Inflammatory macrophage (primary cell): ENCODE results near the gene GNAO1.

Experiments
- DNase-seq, 2 donors: peaks; one replicate each; pipeline ENCODE4 v3.0.0-alpha.2; 2020 to 2022

GNAO1 gene

DNA sequence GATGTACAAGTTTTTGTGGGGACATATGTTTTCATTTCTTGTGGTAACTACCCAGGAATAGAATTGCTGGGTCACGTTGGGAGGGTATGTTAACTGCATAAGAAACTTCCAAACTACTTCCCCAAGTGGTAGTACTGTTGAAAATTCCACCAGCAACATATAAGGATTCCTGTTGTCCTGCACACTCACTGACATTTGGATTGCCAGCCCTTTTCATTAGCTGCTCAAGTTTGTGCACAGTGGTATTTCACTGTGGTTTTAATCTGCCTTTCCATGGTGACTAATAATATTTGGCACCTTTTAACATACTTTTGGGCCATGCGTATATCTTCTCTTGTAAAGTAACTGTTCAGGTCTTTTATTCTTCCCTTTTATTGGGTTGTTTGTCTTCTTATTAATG lies 103.3 kb downstream of the GNAO1 start:
- DNase-seq, result no peak

DNA sequence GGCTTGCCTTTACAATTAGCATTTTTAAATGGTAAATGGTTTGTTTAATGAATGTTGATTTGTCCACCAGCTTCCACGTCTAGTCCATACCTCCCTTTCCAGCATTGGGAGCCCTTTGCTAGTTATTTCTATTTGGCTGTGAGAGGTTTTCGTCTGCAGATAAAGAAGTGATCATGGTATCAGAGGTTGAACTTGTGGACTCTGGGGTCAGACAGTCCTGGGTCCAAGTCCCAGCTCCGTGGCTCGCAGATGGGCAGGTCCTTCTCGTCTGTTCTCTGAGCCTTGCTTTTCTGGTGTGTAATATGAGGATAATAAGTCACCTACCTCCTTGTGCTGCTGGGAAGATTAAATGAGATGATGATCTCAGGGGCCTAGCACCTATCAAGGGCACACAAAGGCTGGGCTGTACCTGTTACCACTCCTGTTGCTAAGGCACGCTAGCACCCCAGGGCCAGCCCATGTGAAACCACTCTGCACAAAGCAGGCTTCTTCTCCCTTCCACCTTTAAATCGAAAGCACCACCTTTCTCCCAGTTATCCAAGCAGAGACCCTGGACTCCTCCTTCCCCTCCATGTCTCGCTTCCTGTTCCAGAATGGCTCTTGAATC lies 103.9 kb downstream of the GNAO1 start:
- no peak for DNase-seq

DNA sequence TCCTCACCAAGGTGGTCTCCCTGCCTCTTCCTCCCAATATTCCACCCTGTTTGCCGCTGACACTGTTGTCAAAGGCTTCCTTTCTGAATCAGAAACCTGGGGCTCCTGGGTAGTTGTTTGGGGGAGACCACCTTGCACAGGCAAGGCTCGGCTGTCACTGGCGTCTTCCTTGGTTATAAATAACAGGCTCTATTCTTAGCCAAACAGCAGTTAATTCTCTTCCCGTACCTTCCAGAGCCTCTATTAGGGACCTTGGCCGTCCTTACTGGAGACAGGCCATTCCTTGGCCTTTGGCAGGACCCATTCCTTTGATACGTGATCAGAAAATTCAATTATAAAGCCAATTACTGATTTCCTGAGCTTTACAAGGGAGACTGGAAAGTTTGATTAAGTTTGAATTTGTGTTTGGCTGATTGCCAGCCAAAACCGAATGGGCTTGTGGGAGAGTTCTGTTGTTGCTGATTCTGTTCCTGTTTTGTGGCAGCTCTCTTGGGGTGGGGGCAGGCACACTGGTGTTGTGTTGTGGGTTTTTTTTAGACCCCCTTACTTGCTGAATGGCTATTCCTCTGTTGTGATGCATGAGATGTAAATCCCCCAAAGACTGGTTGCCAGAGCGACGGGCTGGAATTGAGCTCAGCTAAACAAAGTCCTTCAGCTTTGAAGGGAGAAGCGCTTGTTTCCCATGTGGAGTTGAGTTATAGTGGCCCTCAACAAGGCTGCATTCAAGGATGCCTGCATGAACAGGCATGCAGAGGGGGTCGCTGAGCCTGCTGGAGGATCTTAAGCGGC lies 104.6 kb downstream of the GNAO1 start:
- no peak for DNase-seq

DNA sequence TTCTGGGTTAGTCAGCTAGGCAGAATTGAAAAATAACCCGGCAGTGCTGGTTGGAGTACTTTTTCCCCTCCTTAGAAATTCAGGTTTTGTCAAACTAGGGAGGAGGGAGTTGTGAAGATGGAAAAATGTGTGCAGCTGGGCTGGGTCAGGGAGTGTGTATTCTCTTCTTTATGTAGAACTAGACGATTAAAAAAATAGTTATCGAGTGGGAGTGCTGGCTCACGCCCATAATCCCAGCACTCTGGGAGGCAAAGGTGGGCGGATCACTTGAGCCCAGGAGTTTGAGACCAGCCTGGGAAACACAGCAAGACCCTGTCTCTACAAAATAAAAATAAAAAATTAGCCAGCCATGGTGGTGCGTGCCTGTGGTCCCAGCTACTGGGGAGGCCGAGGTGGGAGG lies 106.4 kb downstream of the GNAO1 start:
- no peak for DNase-seq

DNA sequence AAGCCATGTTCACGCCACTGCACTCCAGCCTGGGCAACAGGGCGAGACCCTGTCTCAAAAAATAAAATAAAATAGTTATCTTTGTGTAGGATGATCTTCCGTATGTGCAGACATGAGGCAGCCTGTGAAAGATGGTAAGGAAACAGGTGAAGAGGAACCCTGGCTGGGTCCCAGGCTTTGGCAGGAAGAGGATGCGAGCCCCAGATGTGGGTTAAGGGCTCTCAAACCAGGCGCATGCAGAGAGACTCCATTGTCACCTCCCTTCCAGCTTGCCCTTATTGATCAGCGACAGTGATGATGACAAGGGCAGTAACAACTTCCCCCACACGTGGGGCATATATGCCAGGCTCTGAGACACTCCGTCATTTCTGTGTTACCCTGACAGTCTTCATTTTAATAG lies 106.8 kb downstream of the GNAO1 start:
- no peak for DNase-seq

DNA sequence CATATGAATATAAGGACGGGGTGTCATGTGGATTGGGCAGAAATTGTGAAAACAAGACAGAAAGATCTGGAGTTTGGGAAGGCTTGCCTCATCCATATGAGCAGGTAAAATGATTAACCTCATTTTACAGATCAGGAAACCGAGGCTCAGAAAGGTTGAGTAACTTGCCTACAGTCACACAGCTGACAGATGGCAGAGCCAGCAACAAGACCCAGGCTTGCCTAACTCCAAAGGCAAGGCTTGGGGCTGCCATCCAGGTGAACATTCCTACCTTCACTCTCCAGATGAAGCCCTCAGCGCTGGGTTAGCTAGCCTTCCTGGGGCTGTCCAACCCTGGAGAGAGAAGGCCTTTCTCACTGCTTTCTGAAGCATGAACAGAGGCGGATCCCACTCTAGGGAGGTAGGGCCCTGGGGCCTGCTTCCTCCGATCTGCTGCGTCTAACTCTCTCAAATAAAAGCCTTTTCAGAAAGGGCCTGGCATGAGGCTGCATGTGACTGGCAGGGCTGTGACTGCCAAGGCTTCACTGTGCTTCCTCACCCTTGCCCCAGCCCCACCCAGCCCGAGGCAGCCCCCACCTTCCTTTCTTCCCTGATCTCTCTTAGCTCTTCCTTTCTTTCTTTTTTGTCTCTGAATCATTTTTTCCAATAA lies 107.8 kb downstream of the GNAO1 start:
- DNase-seq, result peak; percentile 44 to 51

DNA sequence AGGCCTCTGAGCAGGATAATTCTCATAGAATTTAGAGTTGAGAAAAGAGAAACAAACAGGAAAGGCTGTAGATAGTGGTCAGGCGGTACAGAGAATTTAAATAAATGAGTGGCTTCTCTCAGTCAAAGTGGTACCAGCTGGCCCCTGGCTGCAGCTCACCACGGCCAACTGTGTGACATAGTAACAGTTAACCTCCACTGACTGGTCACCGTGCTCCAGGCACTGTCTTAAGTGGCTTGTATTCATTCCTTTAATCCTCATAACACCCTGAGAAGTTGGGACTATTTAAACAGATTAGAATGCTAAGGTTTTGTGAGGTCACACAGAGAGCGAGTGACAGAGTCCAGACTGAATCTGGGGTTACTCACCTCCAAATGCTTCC lies 108.9 kb downstream of the GNAO1 start:
- no peak for DNase-seq

DNA sequence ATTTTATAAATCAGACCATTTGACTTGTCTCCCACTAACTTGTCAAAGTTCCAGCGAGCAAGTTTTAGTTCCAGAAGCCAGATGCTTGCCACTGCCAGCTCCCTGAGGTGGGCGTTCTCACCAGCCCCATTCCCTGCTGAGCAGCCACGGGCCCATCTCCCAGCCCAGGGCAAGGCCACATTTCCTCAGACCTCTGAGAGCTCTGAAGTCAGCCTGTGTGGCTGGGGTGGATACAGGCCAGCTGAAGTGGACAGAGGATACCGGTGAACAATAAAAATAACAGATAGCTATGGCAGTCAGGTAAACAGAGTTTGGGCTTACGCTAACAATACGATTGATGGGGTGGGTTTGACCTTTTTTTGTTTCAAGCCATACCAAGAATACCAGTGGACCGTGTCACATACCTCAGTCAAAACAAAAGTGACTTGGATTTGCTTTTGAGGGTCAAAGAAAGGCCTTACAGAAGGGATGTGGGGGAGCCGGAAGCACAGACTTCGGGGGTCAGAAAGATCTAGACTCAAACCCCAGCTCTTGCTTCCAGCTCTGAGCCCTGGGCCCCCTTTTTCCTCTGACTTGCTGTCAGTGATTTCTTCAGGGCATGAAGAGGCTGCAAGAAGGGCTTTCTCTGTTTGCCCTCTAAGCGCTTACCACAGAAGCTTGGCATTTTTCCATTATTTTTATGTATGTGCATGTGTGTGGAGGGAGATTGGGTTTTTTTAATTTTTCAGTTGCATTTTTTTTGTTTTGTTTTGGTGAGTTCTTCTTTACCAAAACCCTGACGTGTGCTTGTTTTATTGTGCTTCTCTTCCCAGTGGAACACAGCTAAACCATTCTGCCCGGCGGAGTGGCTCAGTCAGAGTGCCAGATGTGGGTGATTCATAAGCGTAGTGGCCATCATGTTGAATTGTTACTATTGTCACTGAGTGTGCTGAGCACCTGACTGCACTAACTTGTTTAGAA lies 109.9 kb downstream of the GNAO1 start:
- DNase-seq, result no peak

DNA sequence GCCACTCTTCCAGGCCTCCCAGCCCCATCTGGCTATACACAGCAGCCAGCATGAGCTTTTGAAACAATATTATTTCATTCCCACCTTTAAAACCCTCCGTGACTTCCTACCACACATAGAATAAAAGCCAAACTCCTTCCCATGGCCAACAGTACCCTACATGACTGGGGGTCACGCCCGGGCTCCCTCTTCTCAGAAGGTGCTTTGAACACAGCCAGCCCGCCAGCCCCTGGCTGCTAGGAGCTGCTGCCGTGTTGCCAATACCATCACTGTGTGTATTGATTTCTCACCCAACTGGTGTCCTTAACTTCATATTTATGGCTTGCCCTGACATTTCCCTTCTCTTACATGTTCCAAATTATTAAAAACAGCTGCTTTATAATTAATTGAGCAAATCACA lies 111.2 kb downstream of the GNAO1 start:
- DNase-seq, result no peak

DNA sequence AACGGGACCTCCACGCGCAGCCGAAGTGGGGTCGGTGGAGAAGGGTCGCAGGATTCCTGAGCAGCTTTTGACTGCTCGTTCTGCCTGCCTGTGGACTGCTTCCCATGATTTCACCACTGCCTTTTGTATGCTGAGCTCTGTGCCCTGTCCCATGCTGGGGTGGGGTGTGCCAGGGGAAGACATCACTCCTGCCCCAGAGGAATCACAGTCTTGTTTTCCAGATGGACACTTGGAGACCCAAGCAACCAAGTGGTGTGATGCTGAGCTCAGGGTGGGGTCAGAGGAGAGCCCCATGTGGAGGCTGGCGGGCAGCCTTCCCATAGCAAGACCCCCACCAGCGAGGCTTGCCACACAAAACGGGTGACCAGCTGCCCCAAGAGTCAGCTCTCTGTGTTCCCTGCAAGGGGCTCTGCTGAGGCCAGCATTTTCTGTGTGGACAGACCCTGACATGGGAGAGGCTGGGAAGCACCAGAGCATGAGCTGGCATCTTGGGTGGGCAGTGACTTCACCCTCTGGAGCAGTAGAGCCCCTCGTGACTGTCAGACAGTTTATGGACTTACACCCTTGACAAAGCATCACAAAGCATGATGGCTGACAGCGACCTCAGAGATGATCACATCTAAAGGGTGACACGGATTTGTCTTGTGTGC lies 111.9 kb downstream of the GNAO1 start:
- no peak for DNase-seq

DNA sequence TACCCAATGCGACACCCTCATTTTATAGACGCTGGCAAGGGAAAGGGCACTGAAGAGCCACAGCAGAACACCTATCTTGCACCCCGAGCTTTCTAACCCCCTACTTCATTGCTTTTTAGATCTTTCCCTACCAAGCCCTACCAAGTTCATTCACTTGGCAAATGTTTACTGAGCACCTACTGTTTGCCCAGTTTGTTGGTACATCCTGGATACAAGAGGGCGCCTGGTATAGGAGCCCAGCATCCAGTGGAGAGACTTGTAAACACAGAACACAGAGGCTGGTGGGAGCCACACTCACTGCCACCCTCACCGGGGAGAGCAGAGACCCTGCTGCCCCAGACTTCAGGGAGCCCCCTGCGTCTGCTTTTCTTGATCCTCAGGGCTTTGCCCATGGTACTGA lies 112.6 kb downstream of the GNAO1 start:
- DNase-seq, result no peak

DNA sequence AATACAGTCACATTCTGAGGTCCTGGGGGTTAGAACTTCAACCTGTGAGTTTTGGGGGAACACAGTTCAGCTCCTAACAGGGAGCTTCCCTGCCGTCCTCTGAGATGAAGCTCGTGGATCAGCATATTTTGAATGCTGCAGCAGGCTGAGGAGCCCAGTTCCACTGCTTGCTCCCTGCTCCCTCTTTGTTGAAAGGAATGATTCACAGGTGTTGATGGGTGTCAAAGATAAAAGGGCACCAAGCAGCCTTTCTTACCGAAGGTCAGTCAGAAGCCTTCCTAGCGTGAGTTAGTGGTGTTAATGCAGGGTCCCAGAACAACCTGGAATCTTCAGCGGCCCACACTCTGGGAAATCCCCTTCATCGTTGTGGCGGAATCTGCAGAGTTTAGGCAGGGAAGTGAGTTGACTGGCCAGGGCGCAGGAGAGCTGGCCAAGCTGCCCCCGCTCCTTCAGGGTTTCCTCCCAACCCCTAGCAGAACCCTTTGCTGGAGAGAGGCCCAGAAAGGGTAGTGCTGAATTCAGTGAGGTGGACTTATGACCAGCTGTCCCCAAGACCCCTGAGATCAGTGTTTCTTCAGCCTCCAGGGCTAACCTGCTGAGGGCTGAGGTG lies 114.8 kb downstream of the GNAO1 start:
- DNase-seq, result no peak

DNA sequence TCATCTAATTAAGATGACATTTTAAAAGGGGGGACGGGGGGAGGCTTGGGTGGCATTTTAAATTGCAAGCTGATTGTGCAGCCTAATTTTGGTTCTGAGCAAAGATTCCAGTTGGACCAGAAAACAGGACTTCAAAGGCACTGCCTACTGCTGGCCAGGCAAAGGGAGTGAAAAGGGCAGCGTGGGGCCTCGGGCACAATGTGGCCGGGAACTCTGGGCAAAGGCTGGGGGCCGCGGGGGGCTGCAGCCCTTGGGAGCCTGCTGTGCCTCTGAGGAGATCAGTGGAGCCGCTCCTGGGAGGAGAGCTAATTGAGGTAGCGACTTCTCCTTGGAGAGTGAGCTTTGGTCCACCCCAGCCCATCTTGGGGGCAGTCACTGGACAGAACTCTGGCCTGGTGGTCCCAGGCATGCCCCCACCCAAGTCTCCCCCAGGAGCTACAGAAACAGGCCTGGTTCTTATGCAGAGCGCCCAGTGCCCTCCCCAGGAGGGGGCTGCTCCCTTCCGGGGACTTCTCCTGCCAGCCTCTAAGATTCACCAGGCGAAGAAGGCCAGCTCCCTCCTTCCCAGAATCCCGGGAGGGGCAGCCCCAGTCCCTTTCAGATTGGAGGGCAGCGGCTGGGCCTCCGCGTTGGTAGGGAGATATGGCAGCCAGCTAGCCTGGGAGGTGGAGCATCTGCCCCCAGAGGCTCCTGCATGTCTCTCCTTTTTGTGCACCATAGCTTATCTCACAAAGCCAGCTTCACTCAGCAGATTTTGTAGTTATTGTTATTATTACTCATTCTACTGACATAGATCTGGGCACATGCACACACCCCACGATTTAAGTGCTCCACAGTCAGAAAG lies 115.6 kb downstream of the GNAO1 start:
- DNase-seq, result no peak

DNA sequence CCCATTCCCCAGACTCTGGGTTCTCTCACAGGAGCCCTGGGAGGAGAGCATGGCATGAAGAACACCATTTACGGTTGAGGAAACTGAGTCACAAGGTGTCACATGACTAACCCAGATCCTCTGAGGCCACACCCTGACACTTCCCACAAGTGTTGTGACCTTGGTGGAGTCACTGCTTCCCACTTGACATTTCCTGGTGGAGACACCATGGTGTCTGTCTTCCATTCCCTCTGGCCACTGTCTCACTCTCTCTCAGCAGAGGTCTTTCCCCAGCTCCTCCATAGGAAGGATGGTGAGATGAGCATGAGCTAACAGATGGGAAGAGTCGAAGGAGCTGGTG lies 116.2 kb downstream of the GNAO1 start:
- DNase-seq, result no peak

DNA sequence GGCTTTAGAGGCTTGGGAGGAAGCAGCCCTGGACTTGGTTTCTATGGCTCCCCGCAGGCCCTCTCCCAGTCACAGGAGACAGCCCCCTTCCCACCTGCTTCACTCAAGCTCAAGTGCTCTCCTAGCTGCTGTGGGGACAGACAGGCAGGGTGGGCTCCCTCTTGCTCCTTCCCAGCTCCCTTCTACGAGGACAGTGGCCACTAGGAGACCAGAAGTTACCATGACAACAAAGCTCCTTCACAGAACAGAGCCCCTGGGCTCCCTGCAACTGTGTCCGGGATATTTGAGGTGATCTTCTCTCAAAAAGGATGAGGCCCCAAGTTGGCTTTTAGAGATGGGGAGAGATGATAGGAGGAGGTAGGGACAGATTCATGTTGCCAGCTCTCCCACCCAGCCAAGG lies 117.7 kb downstream of the GNAO1 start:
- no peak for DNase-seq

DNA sequence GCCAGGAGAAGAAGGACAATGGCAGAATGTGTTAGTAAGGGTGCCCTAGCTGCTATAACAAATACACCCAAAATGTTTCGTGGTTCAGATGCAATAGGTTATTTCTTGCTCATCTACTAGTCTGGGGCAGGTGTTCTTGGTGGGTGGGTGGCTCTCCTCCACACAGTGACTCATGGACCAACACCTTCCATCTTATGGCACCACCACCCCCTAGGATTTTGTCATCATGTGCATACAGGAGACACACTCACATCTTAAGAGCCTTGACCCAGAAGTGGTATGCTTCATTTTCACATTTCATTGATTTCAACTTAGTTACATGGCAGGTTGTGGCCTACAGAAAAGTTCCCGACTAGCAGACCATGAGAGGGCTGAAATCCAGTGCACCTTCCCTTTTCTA lies 119.4 kb downstream of the GNAO1 start:
- no peak for DNase-seq

DNA sequence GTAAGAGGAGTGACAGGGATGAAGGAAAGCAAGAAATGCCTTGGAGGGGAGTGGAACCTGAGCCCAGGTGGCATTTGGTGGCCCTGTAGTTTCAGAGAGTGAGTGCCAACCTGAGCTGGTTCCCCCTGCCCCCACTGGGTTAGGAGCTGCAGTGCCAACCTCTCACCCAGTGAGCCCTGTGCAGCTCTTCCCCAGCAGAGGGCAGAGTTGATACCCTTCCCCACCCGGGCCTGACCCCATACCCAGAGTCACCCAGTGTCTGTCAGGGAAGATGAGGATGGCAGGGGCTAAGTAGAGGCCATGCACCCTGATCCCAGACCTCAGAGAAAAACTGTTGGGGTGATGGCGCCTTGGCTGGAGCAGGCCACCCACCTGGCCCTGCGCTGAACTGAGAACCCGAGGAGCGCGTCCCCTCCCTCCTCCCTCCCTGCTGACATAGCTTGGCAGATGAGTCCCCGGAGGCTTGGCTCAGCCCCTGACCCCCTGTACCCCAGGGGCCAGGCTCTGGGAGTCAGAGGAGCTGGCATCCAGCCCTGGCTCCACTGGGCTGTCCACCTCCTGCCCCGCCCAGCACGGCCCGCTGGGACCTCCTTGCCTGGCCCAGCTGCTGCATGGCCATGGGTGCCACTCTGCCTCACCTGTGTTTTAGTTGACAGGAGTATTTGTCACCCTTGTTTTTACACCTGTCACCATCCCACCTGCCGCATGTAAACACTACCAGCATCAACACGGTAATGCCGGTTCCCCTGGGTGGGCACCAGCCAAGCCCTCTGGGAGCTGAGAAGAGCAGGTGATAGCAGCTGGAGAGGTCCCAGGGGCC lies 120.1 kb downstream of the GNAO1 start:
- DNase-seq, result no peak

DNA sequence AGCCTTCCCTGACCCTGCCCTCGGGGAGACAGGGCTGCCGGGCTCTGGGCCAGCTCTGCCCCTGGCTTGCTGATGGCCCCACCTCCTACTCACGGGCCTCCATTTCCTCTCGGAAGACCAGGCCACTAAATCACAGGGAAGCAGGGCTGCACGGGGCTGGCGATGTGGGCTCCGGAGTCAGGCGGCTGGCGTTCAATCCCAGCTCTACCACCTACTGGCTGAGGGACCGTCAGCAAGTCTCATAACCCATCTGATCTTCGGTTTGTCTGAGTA lies 120.7 kb downstream of the GNAO1 start:
- DNase-seq, result no peak

DNA sequence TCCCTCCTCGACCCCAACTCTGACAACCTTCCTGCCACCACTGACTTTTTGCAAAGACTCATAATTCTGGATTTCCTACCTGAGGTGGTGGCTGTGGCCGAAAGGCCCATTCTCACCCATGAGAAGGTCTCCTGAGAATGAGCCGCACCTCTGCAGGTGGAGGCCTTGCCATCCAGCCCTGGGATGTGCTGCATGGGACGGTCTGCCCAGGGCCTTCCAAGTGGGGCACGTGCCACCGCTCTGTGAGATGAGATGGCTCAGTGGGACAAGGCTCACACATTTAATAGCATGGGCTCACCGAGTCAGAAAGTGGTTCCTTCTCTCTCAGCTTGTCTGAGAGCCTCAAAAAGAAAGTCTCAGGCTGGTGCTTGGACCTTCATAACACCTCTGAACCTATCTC lies 121.3 kb downstream of the GNAO1 start:
- no peak for DNase-seq

DNA sequence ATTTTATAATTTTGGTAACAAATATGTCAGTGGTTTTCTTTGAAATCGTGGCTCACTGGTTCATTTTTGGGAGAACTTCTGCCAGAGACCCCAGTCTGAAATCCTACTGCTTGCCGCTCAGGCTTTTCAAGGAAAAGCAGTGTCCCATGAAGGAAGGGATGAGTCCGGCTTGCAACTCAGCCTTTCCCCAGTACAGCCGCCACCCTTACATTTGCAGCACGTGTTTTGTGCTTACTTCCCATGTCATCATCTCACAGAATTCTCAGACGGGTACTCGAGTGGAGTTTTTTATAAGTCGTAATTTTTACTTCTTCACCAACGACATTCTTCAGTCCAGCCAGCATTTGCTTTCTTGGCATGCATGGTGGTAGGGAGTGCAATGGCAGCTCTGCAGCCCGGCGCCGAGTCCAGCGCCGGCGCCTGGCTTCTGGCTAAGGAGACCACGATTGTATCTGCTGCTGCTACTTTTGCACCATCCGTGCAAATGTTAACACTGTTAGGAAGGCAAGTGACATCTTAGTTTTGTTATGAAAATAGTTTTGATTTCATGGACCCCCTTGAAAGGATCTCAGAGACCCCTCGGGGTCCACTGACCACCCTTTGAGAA lies 123.1 kb downstream of the GNAO1 start:
- no peak for DNase-seq
